GM19351 (cell line): Measurements from ENCODE around the gene PNMA8C.
"Not testable (repeated sequence)": the region's sequence is repeated elsewhere in the genome, so short reads cannot be mapped to it uniquely, and the experiment has no call there.

ENCODE experiments used
- ATAC-seq: cut with Tn5 transposase; IDR thresholded peaks from one replicate; pipeline ENCODE4 v1.9.1; 2021; ENCODE audit warnings: mild to moderate bottlenecking, moderate library complexity; ENCODE audit not compliant: unreplicated experiment

Gene PNMA8C

DNA sequence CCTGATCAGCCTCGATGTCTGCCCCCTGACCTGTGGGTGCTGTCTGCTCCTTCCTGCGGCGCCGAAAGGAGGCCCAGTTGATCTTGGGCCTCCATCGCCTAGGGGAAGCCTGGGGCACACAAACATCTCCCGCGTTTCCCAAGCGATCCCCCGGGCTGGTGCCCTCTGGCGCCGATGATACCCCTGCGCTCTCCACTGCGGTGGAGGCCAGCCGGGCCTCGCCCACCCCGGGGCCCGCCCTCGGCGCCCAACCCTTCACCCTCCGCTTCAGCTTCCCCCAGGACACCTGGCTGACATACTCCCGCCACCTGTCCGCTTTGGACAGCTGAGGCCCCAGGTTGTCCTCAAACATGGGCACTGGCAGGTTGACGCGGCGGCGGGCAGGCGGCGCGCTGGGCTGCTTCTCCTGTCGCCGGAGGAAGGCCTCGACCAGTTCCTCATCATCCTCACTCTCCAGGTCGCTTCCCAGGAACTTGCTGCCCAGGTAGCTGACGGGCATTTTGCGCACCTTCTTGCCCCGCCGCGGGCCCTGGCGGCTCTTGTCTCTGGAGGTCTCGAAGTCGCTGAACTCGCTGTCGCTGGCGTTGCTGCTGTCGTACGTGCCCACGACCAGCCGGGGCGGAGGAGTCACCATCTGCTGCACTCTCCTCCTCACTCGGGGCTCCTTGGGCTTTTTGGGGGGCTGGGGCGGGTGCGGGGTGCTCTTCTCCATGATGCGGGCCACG is 16.6 kb downstream of the PNMA8C start:
- ATAC-seq = no peak

GRCh38 chr19:46411088-46411924 is 17.4 kb downstream of the PNMA8C start:
- ATAC-seq = no peak

- ATAC-seq = no peak
Measured at GRCh38 chr19:46410205-46411087, 18.3 kb downstream of the PNMA8C start.

GRCh38 chr19:46409191-46409590 is 19.5 kb downstream of the PNMA8C start:
- no peak for ATAC-seq

DNA sequence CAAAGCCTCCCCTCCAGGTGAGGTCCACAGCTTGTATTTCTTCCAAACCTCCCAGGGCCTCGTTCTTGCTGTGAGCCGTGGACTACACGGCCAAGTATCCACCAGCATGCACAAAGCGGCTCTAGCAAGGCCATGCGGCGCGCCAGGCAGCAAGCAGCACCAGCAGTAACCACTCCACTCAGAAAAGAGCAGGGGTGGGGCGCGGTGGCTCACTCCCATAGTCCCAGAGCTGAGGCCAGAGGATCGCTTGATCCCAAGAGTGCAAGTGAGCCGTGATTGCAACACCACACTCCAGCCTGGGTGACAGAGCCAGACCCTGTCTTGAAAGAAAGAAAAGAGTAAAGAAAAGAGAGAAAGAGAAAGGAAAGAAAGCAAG is 20.1 kb downstream of the PNMA8C start:
- ATAC-seq = no peak

GRCh38 chr19:46407856-46408663 is 20.7 kb downstream of the PNMA8C start:
- ATAC-seq = no peak

- no peak for ATAC-seq
Measured at GRCh38 chr19:46406976-46407375, 21.8 kb downstream of the PNMA8C start.

GRCh38 chr19:46404753-46405468 is 23.8 kb downstream of the PNMA8C start:
- no peak for ATAC-seq

- ATAC-seq = no peak
Measured at GRCh38 chr19:46404055-46404752, 24.5 kb downstream of the PNMA8C start.

DNA sequence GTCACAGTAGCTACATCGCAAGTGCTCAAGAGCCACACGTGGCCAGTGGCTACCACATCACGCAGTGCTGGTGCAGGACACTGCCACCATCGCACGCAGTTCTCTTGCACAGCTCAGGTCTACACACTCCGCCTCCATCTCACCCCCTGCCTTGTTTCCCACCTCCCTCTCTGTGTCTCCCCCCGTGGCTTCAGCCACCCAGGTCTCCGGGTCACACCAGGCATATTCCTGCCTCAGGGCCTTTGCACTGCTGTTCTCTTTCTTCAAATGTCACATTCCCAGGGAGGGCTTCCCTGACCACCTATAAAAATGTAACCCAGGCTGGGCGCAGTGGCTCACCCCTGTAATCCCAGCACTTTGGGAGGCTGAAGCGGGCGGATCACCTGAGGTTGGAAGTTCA is 26.0 kb downstream of the PNMA8C start:
- no peak for ATAC-seq

- not testable (repeated sequence) for ATAC-seq
Measured at GRCh38 chr19:46397801-46398479, 30.8 kb downstream of the PNMA8C start.

DNA sequence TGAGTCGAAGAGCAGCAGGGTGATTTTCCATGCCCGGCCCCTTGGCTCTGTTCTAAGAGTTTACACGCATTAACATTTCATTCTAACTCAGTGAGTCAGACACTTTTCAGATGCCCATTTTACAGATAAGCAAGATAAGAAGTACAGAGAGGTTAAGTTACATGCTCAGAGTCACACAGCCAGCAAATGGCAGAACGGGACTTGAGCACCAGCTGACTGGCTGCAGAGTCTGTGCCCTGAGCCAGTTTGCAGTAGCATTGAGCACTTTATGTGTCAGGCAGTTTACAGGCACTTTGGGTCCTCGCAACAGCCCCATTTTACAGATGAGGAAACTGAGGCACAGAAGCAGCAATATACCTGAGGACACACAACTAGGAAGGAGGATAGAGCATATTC is 34.3 kb downstream of the PNMA8C start:
- ATAC-seq = no peak

- ATAC-seq = no peak
Measured at GRCh38 chr19:46393456-46394401, 35.0 kb downstream of the PNMA8C start.

GRCh38 chr19:46392837-46393236 is 35.9 kb downstream of the PNMA8C start:
- no peak for ATAC-seq

DNA sequence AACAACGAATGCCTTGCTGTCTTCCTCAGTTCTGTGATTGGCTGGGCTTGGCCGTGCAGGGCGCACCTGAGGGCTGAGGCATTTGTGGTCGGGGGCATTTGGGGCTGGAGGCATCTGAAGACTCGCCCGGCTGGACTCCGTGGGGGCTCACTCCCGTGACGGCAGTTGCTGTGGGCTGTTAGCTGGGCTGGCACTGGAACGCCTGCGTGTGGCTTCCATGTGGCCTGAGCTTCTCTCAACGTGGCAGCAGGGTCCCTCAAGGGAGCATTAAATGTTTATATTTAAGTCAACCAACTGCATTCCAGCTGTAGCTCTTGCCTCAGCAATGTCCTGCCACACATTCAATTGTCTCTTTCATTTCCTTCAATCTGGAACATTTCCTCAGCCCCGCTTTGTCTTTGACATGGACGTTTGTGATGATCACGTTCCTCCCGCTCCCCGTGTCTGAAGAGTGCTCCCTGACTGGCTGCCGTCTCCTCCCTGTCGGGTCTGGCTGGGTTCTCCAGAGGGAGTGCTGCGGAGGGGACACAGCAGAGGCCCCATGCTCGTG is 36.4 kb downstream of the PNMA8C start:
- no peak for ATAC-seq

DNA sequence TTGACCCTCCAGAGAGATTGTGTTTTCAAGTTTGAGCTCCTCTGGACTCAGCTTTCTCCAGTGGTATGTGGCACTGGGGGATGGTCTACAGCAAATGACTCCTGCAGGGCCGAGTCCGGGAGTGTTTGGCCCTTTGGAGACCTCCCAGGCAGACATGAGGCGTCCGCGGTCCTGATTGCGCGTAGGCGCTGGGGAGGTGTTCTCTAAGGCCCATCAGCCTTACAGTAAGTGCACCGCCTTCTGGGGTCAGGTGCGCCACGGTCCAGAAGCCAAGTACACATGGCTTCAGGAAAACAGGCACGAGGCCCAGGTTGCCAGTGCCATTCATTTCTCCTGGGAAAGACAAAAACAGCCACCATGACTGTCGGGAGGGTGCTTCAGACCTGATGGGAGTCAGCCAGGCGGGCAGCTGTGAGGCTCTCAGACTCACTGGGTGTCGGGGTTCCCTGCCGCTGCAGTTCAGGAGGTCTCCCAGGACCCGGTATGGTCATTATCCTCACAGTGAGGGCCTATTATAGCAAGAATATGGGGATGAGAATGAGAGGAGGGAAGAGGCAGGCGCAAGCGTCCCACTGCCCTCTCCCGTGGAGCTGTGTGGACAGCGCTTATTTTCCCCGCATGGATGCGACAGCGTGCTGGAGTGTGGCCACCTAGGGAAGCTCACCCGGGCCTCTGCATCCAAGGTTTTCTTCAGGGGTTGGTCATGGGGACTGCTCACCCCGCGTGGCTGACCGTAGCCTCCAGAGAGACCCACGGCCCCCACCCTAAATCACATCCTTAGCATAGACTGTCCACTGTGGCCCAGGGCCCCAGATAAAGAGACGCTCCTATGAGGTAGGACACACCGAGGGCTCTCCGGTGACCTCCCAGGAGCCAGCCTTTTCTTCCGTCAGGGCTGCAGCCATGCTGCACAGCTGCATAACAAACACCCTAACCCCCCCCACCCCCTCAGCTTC is 37.2 kb downstream of the PNMA8C start:
- no peak for ATAC-seq
